ENCODE data around the gene PTPRQ. TPM values are rescaled to one million over a fixed set of nuclear protein-coding genes. Genes with fewer than 3 reads are reported as not detected.

PTPRQ gene
- total RNA-seq (2021; ENCODE audit: unreplicated experiment) (not detected), Bru-seq, nascent RNA (percentile 2 among the genes with signal in this experiment), BruChase-seq, experiment 1, labeled RNA remaining after a 2-hour chase (percentile 3 among the genes with signal in this experiment), BruChase-seq, experiment 2, labeled RNA remaining after a 6-hour chase (percentile 0 among the genes with signal in this experiment)
- not detected for polyA plus RNA-seq (2012; ENCODE audit: insufficient read length)
- long read RNA-seq: 0 reads

DNA sequence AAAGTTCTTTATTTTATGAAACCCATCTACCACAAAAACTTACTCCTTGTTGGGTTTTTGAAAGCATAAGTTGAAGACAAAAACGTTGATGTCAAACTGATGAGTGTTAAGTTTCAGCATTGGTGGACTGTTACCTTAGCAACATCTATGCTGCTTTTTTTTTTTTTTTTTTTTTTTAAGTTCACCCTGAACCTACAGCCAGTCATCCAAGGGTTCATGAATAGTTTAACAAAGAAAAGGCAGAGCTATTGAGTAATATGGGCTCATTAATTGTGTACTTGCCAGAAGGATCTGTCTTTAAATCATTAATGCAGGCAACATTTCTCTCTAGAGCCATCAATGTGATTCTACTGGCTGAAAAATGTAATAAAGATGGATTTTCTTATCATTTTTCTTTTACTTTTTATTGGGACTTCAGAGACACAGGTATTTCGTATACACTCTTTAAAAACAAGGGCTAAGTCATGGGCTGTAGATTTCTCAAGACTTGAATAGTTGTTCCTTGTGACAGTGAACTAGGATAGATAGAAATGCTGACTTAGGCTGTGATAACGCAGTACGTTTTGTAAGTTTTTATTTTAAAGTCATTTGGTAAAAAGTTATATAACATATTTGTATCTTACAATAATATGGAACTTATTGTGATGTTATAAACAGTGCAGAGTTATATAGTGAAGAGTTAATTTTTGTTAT, at the start of gene PTPRQ:
PTPRQ (plus strand) TSS at position 262 of the 693 bp plus-strand sequence; CDS start at position 373, 111 bp downstream.
- in situ Hi-C loops (cut with HindIII; ENCODE audit: low pct_unique_long_range_greater_than_20kb, low sequenced_read_pairs) (no loop called here), intact Hi-C loops (cut with micrococcal nuclease; ENCODE audit: unreplicated experiment) (no loop called here)
- no peak for DNase-seq (ENCODE audit: low read depth, low spot score)
- Histone ChIP-seq H3K27ac (ENCODE audit: low read length) (no peak within 1 kb of the TSS), H3K4me3 (ENCODE audit: low read depth in 2 of 2, low read length in 2 of 2) (no peak within 1 kb of the TSS), H3K4me1 (ENCODE audit: control insufficient read depth, insufficient read depth, low read length) (no peaks in the 10 kb centered on the region), H3K9me3 (ENCODE audit: control insufficient read depth, insufficient read depth, low read depth, low read length) (no peaks in the 10 kb centered on the region), H3K27me3 (ENCODE audit: control insufficient read depth, insufficient read depth, low read length) (no peaks in the 10 kb centered on the region), H3K36me3 (ENCODE audit: control insufficient read depth, insufficient read depth, low read length) (no peaks in the 10 kb centered on the region)
- POLR2A ChIA-PET: no interaction called here
- CTCF ChIA-PET: no interaction called here
- ATAC-seq: no peak
- BruUV-seq (replicated peaks): no TSS peak
- TF ChIP-seq, protein P1, sequence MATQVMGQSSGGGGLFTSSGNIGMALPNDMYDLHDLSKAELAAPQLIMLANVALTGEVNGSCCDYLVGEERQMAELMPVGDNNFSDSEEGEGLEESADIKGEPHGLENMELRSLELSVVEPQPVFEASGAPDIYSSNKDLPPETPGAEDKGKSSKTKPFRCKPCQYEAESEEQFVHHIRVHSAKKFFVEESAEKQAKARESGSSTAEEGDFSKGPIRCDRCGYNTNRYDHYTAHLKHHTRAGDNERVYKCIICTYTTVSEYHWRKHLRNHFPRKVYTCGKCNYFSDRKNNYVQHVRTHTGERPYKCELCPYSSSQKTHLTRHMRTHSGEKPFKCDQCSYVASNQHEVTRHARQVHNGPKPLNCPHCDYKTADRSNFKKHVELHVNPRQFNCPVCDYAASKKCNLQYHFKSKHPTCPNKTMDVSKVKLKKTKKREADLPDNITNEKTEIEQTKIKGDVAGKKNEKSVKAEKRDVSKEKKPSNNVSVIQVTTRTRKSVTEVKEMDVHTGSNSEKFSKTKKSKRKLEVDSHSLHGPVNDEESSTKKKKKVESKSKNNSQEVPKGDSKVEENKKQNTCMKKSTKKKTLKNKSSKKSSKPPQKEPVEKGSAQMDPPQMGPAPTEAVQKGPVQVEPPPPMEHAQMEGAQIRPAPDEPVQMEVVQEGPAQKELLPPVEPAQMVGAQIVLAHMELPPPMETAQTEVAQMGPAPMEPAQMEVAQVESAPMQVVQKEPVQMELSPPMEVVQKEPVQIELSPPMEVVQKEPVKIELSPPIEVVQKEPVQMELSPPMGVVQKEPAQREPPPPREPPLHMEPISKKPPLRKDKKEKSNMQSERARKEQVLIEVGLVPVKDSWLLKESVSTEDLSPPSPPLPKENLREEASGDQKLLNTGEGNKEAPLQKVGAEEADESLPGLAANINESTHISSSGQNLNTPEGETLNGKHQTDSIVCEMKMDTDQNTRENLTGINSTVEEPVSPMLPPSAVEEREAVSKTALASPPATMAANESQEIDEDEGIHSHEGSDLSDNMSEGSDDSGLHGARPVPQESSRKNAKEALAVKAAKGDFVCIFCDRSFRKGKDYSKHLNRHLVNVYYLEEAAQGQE (IDR thresholded peaks at IDR 0.05; ENCODE audit: insufficient read depth in 1 of 2, low read depth in 2 of 2, low read length in 1 of 2): no peak
- TF ChIP-seq CTCF (IDR thresholded peaks at IDR 0.05) (no peak), POLR2AphosphoS5 (IDR thresholded peaks at IDR 0.05; ENCODE audit: low read depth, low read length) (no peak), SIN3A (IDR thresholded peaks at IDR 0.05; ENCODE audit: borderline replicate concordance, insufficient read depth, low read depth, low read length) (no peak), TCF7L2 (IDR thresholded peaks at IDR 0.05; ENCODE audit: low read depth, low read length) (no peak)

DNA sequence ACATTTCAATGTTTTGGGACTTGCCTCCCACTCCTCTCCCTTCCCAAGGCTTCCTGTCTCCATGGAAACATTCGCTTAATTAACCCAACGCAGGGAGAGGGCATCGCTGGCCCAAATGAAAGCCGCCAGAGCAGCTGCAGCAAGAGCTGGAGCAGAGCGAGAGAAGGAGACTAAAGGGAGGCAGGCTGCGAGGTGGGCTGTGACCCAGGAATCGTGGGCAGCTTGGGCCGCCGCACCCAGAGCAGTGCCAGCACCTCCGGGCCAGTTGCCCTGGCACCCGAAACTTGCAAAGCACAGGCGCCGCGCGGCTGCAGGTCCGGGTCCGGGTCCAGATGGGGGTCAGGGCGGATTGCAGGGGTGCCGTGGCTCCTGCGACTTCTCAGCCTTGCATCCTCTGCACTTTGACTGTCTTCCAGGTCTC, 43.5 kb upstream of the PTPRQ start:
- TF ChIP-seq, protein P1 (IDR thresholded peaks at IDR 0.05; ENCODE audit: insufficient read depth in 1 of 2, low read depth in 2 of 2, low read length in 1 of 2): no peak
- TF ChIP-seq POLR2AphosphoS5 (IDR thresholded peaks at IDR 0.05; ENCODE audit: low read depth, low read length) (no peak), CTCF (IDR thresholded peaks at IDR 0.05) (no peak), SIN3A (IDR thresholded peaks at IDR 0.05; ENCODE audit: borderline replicate concordance, insufficient read depth, low read depth, low read length) (no peak), TCF7L2 (IDR thresholded peaks at IDR 0.05; ENCODE audit: low read depth, low read length) (no peak)
- in situ Hi-C loops (cut with HindIII; ENCODE audit: low pct_unique_long_range_greater_than_20kb, low sequenced_read_pairs) (no loop called here), intact Hi-C loops (cut with micrococcal nuclease; ENCODE audit: unreplicated experiment) (no loop called here)
- ATAC-seq (no peak), DNase-seq (ENCODE audit: low read depth, low spot score) (no peak)
- H3K4me1 ChIP-seq (ENCODE audit: control insufficient read depth, insufficient read depth, low read length): no peaks in the 10 kb centered on the region
- no peaks in the 10 kb centered on the region for H3K9me3 ChIP-seq (ENCODE audit: control insufficient read depth, insufficient read depth, low read depth, low read length)
- no peaks in the 10 kb centered on the region for H3K36me3 ChIP-seq (ENCODE audit: control insufficient read depth, insufficient read depth, low read length)
- BruUV-seq (replicated peaks): no TSS peak
- H3K27ac ChIP-seq (ENCODE audit: low read length): no peak overlapping the region
- POLR2A ChIA-PET: no interaction called here
- CTCF ChIA-PET: no interaction called here
- no peak overlapping the region; a peak in 1 of 4 replicates for H3K4me3 ChIP-seq (ENCODE audit: low read depth in 2 of 2, low read length in 2 of 2)
- peaks cover 3% of the 10 kb centered on the region; the same call in 1 of the 2 replicates for H3K27me3 ChIP-seq (ENCODE audit: control insufficient read depth, insufficient read depth, low read length)

Measured in Panc1 (cell line).